SK-N-SH (cell line): ENCODE results near the gene VWA3B. TPM values are rescaled to one million over a fixed set of nuclear protein-coding genes. Genes with fewer than 3 reads are reported as not detected.
"Not testable (repeated sequence)": the region's sequence is repeated elsewhere in the genome, so short reads cannot be mapped to it uniquely, and the experiment has no call there.

Experiments
- CTCF ChIA-PET: fragments of 300-600, 350-600 bp; formaldehyde crosslinking; extraction: SDS; loops from one replicate; lab custom pipeline; 2021; lab: Yijun Ruan, JAX
- POLR2A ChIA-PET: fragments of 350-600 bp; sonication (Branson Sonifier 250); formaldehyde crosslinking; extraction: SDS; loops from one replicate; lab custom pipeline; 2020; ENCODE audit warnings: antibody characterized with exemption, inconsistent platforms; lab: Yijun Ruan, JAX
- DNase-seq: peaks from one replicate; pipeline ENCODE4 v3.0.0; 2012
- H2AFZ ChIP-seq: fragments of 200-600 bp; sonication (generic); 2 replicates; pipeline ENCODE4 v1.8.1; 2016; ENCODE audit warnings: antibody characterized with exemption, mild to moderate bottlenecking, low read depth
- H3F3A ChIP-seq: fragments of 200-600 bp; sonication (generic); replicated peaks from 2 replicates; pipeline ENCODE3; 2016; ENCODE audit warnings: antibody characterized with exemption, mild to moderate bottlenecking; ENCODE audit not compliant: insufficient read depth
- H3K27ac ChIP-seq, 2 experiments: fragments of 200-500 bp in 1 of 2; fragments of 200-600 bp in 1 of 2; sonication (Bioruptor generic) in 1 of 2; sonication (generic), shearing (Covaris generic) in 1 of 2; 2 replicates each; pipeline versions ENCODE4 v1.5.1 to v1.6.1; 2014 to 2016; ENCODE audit warnings: low read depth in 2 of 2, inconsistent platforms in 1 of 2, low read length in 1 of 2, mild to moderate bottlenecking in 1 of 2, mixed read lengths in 1 of 2
- H3K27me3 ChIP-seq: fragments of 200-600 bp; sonication (generic), shearing (Covaris generic); 2 replicates; pipeline ENCODE4 v1.6.1; 2016; ENCODE audit warnings: mixed run types; ENCODE audit not compliant: insufficient read depth
- H3K36me3 ChIP-seq, 2 experiments: fragments of 200-500 bp in 1 of 2; fragments of 200-600 bp in 1 of 2; sonication (Bioruptor generic) in 1 of 2; sonication (generic) in 1 of 2; replicated peaks in 1 of 2; 2 replicates each; pipeline versions ENCODE3 to v1.5.1; 2014 to 2016; ENCODE audit warnings: low read length in 1 of 2, mild to moderate bottlenecking in 1 of 2; ENCODE audit not compliant: insufficient read depth in 2 of 2, control insufficient read depth in 1 of 2
- H3K4me1 ChIP-seq, 2 experiments: fragments of 200-500 bp in 1 of 2; fragments of 200-600 bp in 1 of 2; sonication (Bioruptor generic) in 1 of 2; sonication (generic), shearing (Covaris generic) in 1 of 2; 2 replicates each; pipeline versions ENCODE4 v1.5.1 to v1.6.1; 2014 to 2016; ENCODE audit warnings: low read depth in 1 of 2, low read length in 1 of 2, mixed run types in 1 of 2; ENCODE audit not compliant: insufficient read depth in 2 of 2, control insufficient read depth in 1 of 2
- H3K4me2 ChIP-seq: fragments of 200-600 bp; sonication (generic), shearing (Covaris generic); 2 replicates; pipeline ENCODE4 v1.6.1; 2017; ENCODE audit warnings: mixed run types
- H3K4me3 ChIP-seq, 2 experiments: fragments of 200-500 bp in 1 of 2; fragments of 200-600 bp in 1 of 2; sonication (Bioruptor generic) in 1 of 2; sonication (generic), shearing (Covaris generic) in 1 of 2; 2 replicates each; pipeline versions ENCODE4 v1.5.1 to v1.8.1; 2014 to 2016; ENCODE audit warnings: low read depth in 2 of 2, inconsistent platforms in 1 of 2, low read length in 1 of 2, mild to moderate bottlenecking in 1 of 2, mixed read lengths in 1 of 2, moderate library complexity in 1 of 2
- H3K79me2 ChIP-seq: fragments of 200-600 bp; sonication (generic); 2 replicates; pipeline ENCODE4 v1.8.1; 2017; ENCODE audit warnings: mild to moderate bottlenecking; ENCODE audit not compliant: insufficient read depth
- H3K9ac ChIP-seq: fragments of 200-600 bp; sonication (generic); 2 replicates; pipeline ENCODE4 v1.6.1; 2017; ENCODE audit warnings: mixed run types
- H3K9me2 ChIP-seq: fragments of 200-600 bp; sonication (generic); 2 replicates; pipeline ENCODE4 v1.6.1; 2017; ENCODE audit warnings: mixed run types
- H3K9me3 ChIP-seq: fragments of 200-600 bp; sonication (generic); 2 replicates; pipeline ENCODE4 v1.6.1; 2017; ENCODE audit warnings: mixed run types, mild to moderate bottlenecking, moderate library complexity
- H4K20me1 ChIP-seq: fragments of 200-600 bp; sonication (generic); 2 replicates; pipeline ENCODE4 v1.6.1; 2017; ENCODE audit warnings: mild to moderate bottlenecking, mixed run types; ENCODE audit not compliant: insufficient read depth
- ELF1 ChIP-seq: IDR thresholded peaks from 2 replicates; pipeline ENCODE4 v1.4.0; 2012
- FOXM1 ChIP-seq: IDR thresholded peaks from 2 replicates; pipeline ENCODE4 v1.4.0; 2012; ENCODE audit warnings: low read depth, mild to moderate bottlenecking
- JUND ChIP-seq: IDR thresholded peaks from 2 replicates; pipeline ENCODE4 v1.4.0; 2012
- MEF2A ChIP-seq: IDR thresholded peaks from 2 replicates; pipeline ENCODE4 v1.4.0; 2012; ENCODE audit warnings: low read depth, borderline replicate concordance
- MXI1 ChIP-seq: IDR thresholded peaks from 2 replicates; pipeline ENCODE4 v1.6.1; 2012; ENCODE audit warnings: mild to moderate bottlenecking, low read depth, low read length, improper control_type of control experiment
- RCOR1 ChIP-seq: fragments of 150-350 bp; IDR thresholded peaks from 2 replicates; pipeline ENCODE4 v1.6.1; 2017; ENCODE audit warnings: antibody characterized with exemption, low read length
- SMC3 ChIP-seq: IDR thresholded peaks from 2 replicates; pipeline ENCODE4 v1.6.1; 2012; ENCODE audit warnings: low read depth, low read length, improper control_type of control experiment
- TCF12 ChIP-seq: IDR thresholded peaks from 2 replicates; pipeline ENCODE4 v1.4.0; 2012
- YY1 ChIP-seq: IDR thresholded peaks from 2 replicates; pipeline ENCODE4 v1.4.0; 2012; ENCODE audit warnings: low read depth, mild to moderate bottlenecking
- WGBS: methylation state at CpG from one replicate; pipeline ENCODE4 v1.1.6; 2017; ENCODE audit warnings: low lambda C conversion rate; 5-methylcytosine and 5-hydroxymethylcytosine counted together
- polyA plus RNA-seq, 3 experiments: library from polyadenylated mRNA; depleted of rRNA; stranded (reverse); fragments of >200 nt; gene quantifications; 2 replicates each; pipeline ENCODE4 v1.2.3, GENCODE V29; 2012
- TF ChIP-seq, protein P1 (sequence below): IDR thresholded peaks from 2 replicates; pipeline ENCODE4; 2012
- TF ChIP-seq, protein P2 (sequence below): fragments of 150-350 bp; IDR thresholded peaks from 2 replicates; pipeline ENCODE4 v1.6.1; 2016; ENCODE audit warnings: mild to moderate bottlenecking, low read depth, low read length
- TF ChIP-seq, protein P3 (sequence below): IDR thresholded peaks from 2 replicates; pipeline ENCODE4 v1.4.0; 2012; ENCODE audit warnings: low read depth, borderline replicate concordance
- TF ChIP-seq, protein P4 (sequence below): fragments of 150-350 bp; IDR thresholded peaks from 2 replicates; pipeline ENCODE4 v1.6.1; 2017; ENCODE audit warnings: antibody characterized with exemption, low read length, low read depth, borderline replicate concordance

Gene VWA3B
- polyA plus RNA-seq, 1 of the 3 experiments (the other 2 are of a cell fraction), result not detected

DNA sequence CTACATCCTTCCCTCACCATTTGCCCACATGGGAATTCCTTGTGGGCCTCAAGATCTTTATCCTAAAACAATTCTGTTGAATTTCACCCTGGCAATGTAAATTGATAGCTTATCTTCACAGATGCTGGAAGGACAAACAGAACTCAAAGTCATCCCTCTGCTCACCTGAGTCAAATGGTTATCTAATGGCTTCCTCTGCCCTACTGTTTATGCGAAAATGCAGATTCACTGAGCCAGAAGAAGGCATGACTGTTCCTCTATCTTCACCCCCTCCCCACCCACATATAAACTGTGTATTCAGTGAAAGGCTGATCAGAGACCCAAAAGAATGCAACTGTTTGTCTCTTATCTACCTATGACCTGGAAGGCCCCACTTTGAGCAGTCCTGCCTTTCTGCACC lies 43.9 kb upstream of the VWA3B start:
- Histone ChIP-seq H3K36me3 (no peaks in the 10 kb centered on the region), H4K20me1 (no peaks in the 10 kb centered on the region), H2AFZ (no peak overlapping the region)
- CTCF ChIA-PET, result no interaction called here
- no peak for DNase-seq
- TF ChIP-seq, protein P1, sequence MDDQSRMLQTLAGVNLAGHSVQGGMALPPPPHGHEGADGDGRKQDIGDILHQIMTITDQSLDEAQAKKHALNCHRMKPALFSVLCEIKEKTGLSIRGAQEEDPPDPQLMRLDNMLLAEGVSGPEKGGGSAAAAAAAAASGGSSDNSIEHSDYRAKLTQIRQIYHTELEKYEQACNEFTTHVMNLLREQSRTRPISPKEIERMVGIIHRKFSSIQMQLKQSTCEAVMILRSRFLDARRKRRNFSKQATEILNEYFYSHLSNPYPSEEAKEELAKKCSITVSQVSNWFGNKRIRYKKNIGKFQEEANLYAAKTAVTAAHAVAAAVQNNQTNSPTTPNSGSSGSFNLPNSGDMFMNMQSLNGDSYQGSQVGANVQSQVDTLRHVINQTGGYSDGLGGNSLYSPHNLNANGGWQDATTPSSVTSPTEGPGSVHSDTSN, result no peak
- no peak for TF ChIP-seq MEF2A
- no peak for TF ChIP-seq TCF12
- TF ChIP-seq RCOR1, result no peak
- TF ChIP-seq, protein P2, sequence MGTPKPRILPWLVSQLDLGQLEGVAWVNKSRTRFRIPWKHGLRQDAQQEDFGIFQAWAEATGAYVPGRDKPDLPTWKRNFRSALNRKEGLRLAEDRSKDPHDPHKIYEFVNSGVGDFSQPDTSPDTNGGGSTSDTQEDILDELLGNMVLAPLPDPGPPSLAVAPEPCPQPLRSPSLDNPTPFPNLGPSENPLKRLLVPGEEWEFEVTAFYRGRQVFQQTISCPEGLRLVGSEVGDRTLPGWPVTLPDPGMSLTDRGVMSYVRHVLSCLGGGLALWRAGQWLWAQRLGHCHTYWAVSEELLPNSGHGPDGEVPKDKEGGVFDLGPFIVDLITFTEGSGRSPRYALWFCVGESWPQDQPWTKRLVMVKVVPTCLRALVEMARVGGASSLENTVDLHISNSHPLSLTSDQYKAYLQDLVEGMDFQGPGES, result no peak
- TF ChIP-seq, all 33 proteins: peak for 0
- H3K4me1 ChIP-seq, result no peaks in the 10 kb centered on the region
- H3K4me2 ChIP-seq, result no peak overlapping the region
- no peaks in the 10 kb centered on the region for H3K27me3 ChIP-seq
- H3K9me3 ChIP-seq, result no peaks in the 10 kb centered on the region
- H3K27ac ChIP-seq, result no peak overlapping the region
- WGBS, result 13% methylated on average over 1 of the region's 1 CpG
- POLR2A ChIA-PET, result no interaction called here
- no peaks in the 10 kb centered on the region for H3K79me2 ChIP-seq
- no peak overlapping the region for H3K9ac ChIP-seq
- H3F3A ChIP-seq, result no peaks in the 10 kb centered on the region
- no peaks in the 10 kb centered on the region for H3K9me2 ChIP-seq
- H3K4me3 ChIP-seq, result no peak overlapping the region

DNA sequence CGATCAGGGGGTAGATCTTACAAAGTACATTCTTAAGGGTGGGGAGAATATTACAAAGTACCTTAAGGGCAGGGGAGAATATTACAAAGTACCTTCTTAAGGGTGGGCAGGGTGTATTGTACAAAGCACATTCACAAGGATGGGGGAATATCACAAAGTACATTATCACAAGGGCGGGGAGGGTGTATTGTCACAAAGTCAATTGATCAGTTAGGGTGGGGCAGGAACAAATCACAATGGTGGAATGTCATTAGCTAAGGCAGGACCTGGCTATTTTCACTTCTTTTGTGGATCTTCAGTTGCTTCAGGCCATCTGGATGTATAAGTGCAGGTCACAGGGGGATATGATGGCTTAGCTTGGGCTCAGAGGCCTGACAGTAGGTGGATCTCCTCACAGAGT lies 42.2 kb upstream of the VWA3B start:
- H3K4me3 ChIP-seq, POLR2A ChIA-PET, H3K4me2 ChIP-seq, H3K27ac ChIP-seq, H3K9me3 ChIP-seq, H3K9ac ChIP-seq, H4K20me1 ChIP-seq, CTCF ChIA-PET, H3F3A ChIP-seq, H2AFZ ChIP-seq, H3K79me2 ChIP-seq, H3K36me3 ChIP-seq, H3K9me2 ChIP-seq, DNase-seq, H3K27me3 ChIP-seq, H3K4me1 ChIP-seq: not testable (repeated sequence)
- 50% methylated on average over 2 of the region's 2 CpGs for WGBS

DNA sequence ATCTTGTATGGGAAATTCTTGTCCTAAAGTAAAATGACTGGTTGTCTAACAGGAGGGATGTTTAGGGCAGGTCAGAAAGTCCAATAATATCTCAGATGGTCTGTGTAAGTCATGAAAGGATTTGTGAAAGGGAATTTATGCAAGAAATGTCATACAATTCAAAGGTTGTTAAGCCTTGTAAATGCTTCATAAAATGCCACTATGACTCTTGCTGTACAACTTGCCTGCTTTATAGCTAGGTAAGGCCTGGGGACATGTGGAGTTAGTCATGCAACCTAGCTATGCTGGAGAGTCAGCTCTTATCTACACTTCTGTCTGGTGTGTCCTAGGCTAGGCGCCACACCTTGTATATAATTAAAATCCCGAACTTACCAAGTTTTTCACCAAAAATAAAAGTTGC lies 36.9 kb upstream of the VWA3B start:
- Histone ChIP-seq H3K9ac (no peak overlapping the region), H3K4me2 (no peak overlapping the region), H3K79me2 (no peaks in the 10 kb centered on the region), H3F3A (no peaks in the 10 kb centered on the region), H2AFZ (no peak overlapping the region), H3K9me2 (no peaks in the 10 kb centered on the region), H3K4me1 (no peaks in the 10 kb centered on the region), H3K36me3 (no peaks in the 10 kb centered on the region), H4K20me1 (no peaks in the 10 kb centered on the region), H3K27ac (no peak overlapping the region), H3K9me3 (no peaks in the 10 kb centered on the region), H3K27me3 (peaks cover 4% of the 10 kb centered on the region; the same call in 1 of the 2 replicates), H3K4me3 (no peak overlapping the region)
- 47% methylated on average over 2 of the region's 2 CpGs for WGBS
- ChIA-PET POLR2A (no interaction called here), CTCF (no interaction called here)
- no peak for DNase-seq
- no peak for TF ChIP-seq MXI1
- TF ChIP-seq JUND, result no peak
- TF ChIP-seq FOXM1, result no peak
- no peak for TF ChIP-seq SMC3
- TF ChIP-seq, protein P3, sequence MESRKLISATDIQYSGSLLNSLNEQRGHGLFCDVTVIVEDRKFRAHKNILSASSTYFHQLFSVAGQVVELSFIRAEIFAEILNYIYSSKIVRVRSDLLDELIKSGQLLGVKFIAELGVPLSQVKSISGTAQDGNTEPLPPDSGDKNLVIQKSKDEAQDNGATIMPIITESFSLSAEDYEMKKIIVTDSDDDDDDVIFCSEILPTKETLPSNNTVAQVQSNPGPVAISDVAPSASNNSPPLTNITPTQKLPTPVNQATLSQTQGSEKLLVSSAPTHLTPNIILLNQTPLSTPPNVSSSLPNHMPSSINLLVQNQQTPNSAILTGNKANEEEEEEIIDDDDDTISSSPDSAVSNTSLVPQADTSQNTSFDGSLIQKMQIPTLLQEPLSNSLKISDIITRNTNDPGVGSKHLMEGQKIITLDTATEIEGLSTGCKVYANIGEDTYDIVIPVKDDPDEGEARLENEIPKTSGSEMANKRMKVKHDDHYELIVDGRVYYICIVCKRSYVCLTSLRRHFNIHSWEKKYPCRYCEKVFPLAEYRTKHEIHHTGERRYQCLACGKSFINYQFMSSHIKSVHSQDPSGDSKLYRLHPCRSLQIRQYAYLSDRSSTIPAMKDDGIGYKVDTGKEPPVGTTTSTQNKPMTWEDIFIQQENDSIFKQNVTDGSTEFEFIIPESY, result no peak
- TF ChIP-seq, protein P1, result no peak
- TF ChIP-seq, protein P4, sequence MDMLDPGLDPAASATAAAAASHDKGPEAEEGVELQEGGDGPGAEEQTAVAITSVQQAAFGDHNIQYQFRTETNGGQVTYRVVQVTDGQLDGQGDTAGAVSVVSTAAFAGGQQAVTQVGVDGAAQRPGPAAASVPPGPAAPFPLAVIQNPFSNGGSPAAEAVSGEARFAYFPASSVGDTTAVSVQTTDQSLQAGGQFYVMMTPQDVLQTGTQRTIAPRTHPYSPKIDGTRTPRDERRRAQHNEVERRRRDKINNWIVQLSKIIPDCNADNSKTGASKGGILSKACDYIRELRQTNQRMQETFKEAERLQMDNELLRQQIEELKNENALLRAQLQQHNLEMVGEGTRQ, result no peak
- TF ChIP-seq ELF1, result no peak
- no peak for TF ChIP-seq YY1
